HEK293 (cell line): ENCODE measurements around the gene CCNDBP1.

ENCODE experiments used
- GLI4 ChIP-seq: fragments of 450-650 bp; formaldehyde crosslinking; IDR thresholded peaks from 2 replicates; pipeline ENCODE4 v1.5.1; 2016; ENCODE audit warnings: missing biosample characterization, missing genetic modification characterization
- GLIS1 ChIP-seq: fragments of 450-650 bp; formaldehyde crosslinking; IDR thresholded peaks from 2 replicates; pipeline ENCODE4 v1.5.1; 2016; ENCODE audit warnings: missing biosample characterization, missing genetic modification characterization
- GLIS2 ChIP-seq: fragments of 450-650 bp; formaldehyde crosslinking; IDR thresholded peaks from 2 replicates; pipeline ENCODE4 v1.5.1; 2016; ENCODE audit warnings: missing biosample characterization, missing genetic modification characterization
- KLF1 ChIP-seq: fragments of 450-650 bp; formaldehyde crosslinking; IDR thresholded peaks from 2 replicates; pipeline ENCODE4 v1.5.1; 2016; ENCODE audit warnings: missing biosample characterization, missing genetic modification characterization
- KLF7 ChIP-seq: fragments of 450-650 bp; formaldehyde crosslinking; IDR thresholded peaks from 2 replicates; pipeline ENCODE4 v1.5.1; 2016; ENCODE audit warnings: missing biosample characterization, missing genetic modification characterization, borderline replicate concordance
- KLF8 ChIP-seq: fragments of 450-650 bp; formaldehyde crosslinking; IDR thresholded peaks from 2 replicates; pipeline ENCODE4 v1.5.1; 2016; ENCODE audit warnings: missing biosample characterization, missing genetic modification characterization
- KLF9 ChIP-seq: fragments of 450-650 bp; formaldehyde crosslinking; IDR thresholded peaks from 2 replicates; pipeline ENCODE4 v1.5.1; 2016; ENCODE audit warnings: missing biosample characterization, missing genetic modification characterization, low read depth
- OVOL3 ChIP-seq: fragments of 450-650 bp; formaldehyde crosslinking; IDR thresholded peaks from 2 replicates; pipeline ENCODE4 v1.5.1; 2016; ENCODE audit warnings: missing biosample characterization, missing genetic modification characterization
- PATZ1 ChIP-seq: fragments of 450-650 bp; formaldehyde crosslinking; IDR thresholded peaks from 2 replicates; pipeline ENCODE4 v1.5.1; 2016; ENCODE audit warnings: missing biosample characterization, missing genetic modification characterization
- PRDM10 ChIP-seq: fragments of 450-650 bp; formaldehyde crosslinking; IDR thresholded peaks from 2 replicates; pipeline ENCODE4 v1.5.1; 2016; ENCODE audit warnings: missing biosample characterization, missing genetic modification characterization
- ZBTB17 ChIP-seq: fragments of 450-650 bp; formaldehyde crosslinking; IDR thresholded peaks from 2 replicates; pipeline ENCODE4 v1.5.1; 2016; ENCODE audit warnings: missing biosample characterization, missing genetic modification characterization
- ZBTB8A ChIP-seq: fragments of 450-650 bp; formaldehyde crosslinking; IDR thresholded peaks from 2 replicates; pipeline ENCODE4 v1.5.1; 2016; ENCODE audit warnings: missing biosample characterization, missing genetic modification characterization
- ZFP37 ChIP-seq: fragments of 450-650 bp; formaldehyde crosslinking; IDR thresholded peaks from 2 replicates; pipeline ENCODE4 v1.5.1; 2016; ENCODE audit warnings: missing biosample characterization, missing genetic modification characterization
- ZNF223 ChIP-seq: fragments of 450-650 bp; formaldehyde crosslinking; IDR thresholded peaks from 2 replicates; pipeline ENCODE4 v1.5.1; 2016; ENCODE audit warnings: missing biosample characterization, missing genetic modification characterization
- ZNF48 ChIP-seq: fragments of 450-650 bp; formaldehyde crosslinking; IDR thresholded peaks from 2 replicates; pipeline ENCODE4 v1.5.1; 2016; ENCODE audit warnings: missing biosample characterization, missing genetic modification characterization
- ZNF600 ChIP-seq: fragments of 450-650 bp; formaldehyde crosslinking; IDR thresholded peaks from 2 replicates; pipeline ENCODE4 v1.5.1; 2016; ENCODE audit warnings: missing biosample characterization, missing genetic modification characterization
- ZNF658 ChIP-seq: fragments of 450-650 bp; formaldehyde crosslinking; IDR thresholded peaks from 2 replicates; pipeline ENCODE4; 2016; ENCODE audit warnings: missing biosample characterization, missing genetic modification characterization
- ZNF660 ChIP-seq: fragments of 450-650 bp; IDR thresholded peaks from 2 replicates; pipeline ENCODE4 v1.5.1; 2018; ENCODE audit warnings: missing biosample characterization, mild to moderate bottlenecking, missing genetic modification characterization
- ZNF664 ChIP-seq: fragments of 450-650 bp; formaldehyde crosslinking; IDR thresholded peaks from 2 replicates; pipeline ENCODE4 v1.5.1; 2016; ENCODE audit warnings: missing biosample characterization, missing genetic modification characterization
- ZNF76 ChIP-seq: fragments of 450-650 bp; formaldehyde crosslinking; IDR thresholded peaks from 2 replicates; pipeline ENCODE4; 2016; ENCODE audit warnings: low read depth, missing biosample characterization, missing genetic modification characterization, borderline replicate concordance
- ZNF777 ChIP-seq: fragments of 450-650 bp; formaldehyde crosslinking; IDR thresholded peaks from 2 replicates; pipeline ENCODE4 v1.5.1; 2017; ENCODE audit warnings: missing biosample characterization, missing genetic modification characterization, borderline replicate concordance
- ZNF843 ChIP-seq: fragments of 450-650 bp; formaldehyde crosslinking; IDR thresholded peaks from 2 replicates; pipeline ENCODE4 v1.5.1; 2016; ENCODE audit warnings: missing biosample characterization, missing genetic modification characterization
- ZSCAN5A ChIP-seq: fragments of 450-650 bp; formaldehyde crosslinking; IDR thresholded peaks from 2 replicates; pipeline ENCODE4 v1.5.1; 2016; ENCODE audit warnings: missing biosample characterization, missing genetic modification characterization
- ZXDB ChIP-seq: fragments of 450-650 bp; formaldehyde crosslinking; IDR thresholded peaks from 2 replicates; pipeline ENCODE4 v1.5.1; 2016; ENCODE audit warnings: missing biosample characterization, missing genetic modification characterization
- TF ChIP-seq, protein P1 (sequence below): fragments of 450-650 bp; formaldehyde crosslinking; conservative IDR thresholded peaks from 2 replicates; pipeline ENCODE4 v1.5.1; 2016; ENCODE audit warnings: low read depth, missing biosample characterization, missing genetic modification characterization

CCNDBP1 gene

DNA sequence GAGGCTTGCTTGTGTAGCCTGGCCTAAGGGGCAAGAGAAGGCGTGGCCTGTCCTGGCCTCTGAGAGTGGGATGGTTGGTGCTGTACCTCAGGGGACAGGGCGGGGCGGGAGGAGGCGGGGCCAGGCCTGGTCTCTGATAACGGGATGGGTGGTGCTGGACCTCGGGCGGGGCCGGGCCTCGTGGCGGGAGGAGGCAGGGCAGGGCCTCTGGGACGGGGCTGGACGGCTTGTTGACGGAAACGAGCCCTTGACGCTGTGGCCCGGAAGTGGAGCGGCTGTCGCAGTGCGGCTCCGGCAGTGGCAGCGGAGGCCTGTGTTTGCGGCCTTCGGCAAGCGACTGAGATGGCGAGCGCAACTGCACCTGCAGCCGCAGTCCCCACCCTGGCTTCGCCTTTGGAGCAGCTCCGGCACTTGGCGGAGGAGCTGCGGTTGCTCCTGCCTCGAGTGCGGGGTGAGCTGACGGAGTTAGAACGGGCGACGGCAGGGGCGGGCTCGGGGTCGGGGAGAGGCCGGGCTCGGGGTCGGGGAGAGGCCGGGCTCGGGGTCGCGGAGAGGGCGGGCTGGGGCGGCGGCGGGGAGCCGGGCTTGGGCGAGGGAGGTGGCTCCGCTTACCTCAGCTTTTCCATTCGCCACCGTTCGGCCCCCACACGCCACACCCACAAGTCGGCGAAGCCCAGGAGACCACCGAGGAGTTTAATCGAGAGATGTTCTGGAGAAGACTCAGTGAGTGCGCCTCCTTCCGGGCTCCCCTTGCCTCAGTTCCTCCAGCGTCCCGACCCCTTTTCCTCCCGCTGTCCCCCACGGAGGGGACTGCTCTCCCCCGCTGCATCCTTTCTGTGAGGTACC is at the start of gene CCNDBP1 (continued):
- 0 out of 2 replicates have a peak, but pooled peaks have one; percentile 35 for TF ChIP-seq OVOL3 (tag by site-specific recombination)
- peak; percentile 63 for TF ChIP-seq ZNF600 (tag by site-specific recombination)
- TF ChIP-seq ZNF843 (tag by site-specific recombination), result peak; percentile 57; the same call in 1 of the 2 replicates
- TF ChIP-seq GLIS2 (tag by site-specific recombination), result peak; percentile 89
- peak; percentile 67; the same call in 1 of the 2 replicates for TF ChIP-seq KLF8 (tag by site-specific recombination)
- TF ChIP-seq GLI4 (tag by site-specific recombination), result no peak
- TF ChIP-seq ZNF777 (tag by site-specific recombination), result no peak
- no peak for TF ChIP-seq ZNF664 (tag by site-specific recombination)
- TF ChIP-seq GLIS1 (tag by site-specific recombination), result peak; percentile 45; the same call in 1 of the 2 replicates
- TF ChIP-seq, protein P1, sequence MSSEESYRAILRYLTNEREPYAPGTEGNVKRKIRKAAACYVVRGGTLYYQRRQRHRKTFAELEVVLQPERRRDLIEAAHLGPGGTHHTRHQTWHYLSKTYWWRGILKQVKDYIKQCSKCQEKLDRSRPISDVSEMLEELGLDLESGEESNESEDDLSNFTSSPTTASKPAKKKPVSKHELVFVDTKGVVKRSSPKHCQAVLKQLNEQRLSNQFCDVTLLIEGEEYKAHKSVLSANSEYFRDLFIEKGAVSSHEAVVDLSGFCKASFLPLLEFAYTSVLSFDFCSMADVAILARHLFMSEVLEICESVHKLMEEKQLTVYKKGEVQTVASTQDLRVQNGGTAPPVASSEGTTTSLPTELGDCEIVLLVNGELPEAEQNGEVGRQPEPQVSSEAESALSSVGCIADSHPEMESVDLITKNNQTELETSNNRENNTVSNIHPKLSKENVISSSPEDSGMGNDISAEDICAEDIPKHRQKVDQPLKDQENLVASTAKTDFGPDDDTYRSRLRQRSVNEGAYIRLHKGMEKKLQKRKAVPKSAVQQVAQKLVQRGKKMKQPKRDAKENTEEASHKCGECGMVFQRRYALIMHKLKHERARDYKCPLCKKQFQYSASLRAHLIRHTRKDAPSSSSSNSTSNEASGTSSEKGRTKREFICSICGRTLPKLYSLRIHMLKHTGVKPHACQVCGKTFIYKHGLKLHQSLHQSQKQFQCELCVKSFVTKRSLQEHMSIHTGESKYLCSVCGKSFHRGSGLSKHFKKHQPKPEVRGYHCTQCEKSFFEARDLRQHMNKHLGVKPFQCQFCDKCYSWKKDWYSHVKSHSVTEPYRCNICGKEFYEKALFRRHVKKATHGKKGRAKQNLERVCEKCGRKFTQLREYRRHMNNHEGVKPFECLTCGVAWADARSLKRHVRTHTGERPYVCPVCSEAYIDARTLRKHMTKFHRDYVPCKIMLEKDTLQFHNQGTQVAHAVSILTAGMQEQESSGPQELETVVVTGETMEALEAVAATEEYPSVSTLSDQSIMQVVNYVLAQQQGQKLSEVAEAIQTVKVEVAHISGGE (tag by site-specific recombination), result peak; percentile 93
- no peak for TF ChIP-seq ZNF658 (tag by site-specific recombination)
- peak; percentile 60; the same call in 1 of the 2 replicates for TF ChIP-seq ZFP37
- no peak for TF ChIP-seq ZNF48 (tag by site-specific recombination)
- peak; percentile 87 for TF ChIP-seq ZXDB (tag by site-specific recombination)
- TF ChIP-seq KLF7 (tag by site-specific recombination), result peak; percentile 93
- TF ChIP-seq ZNF223 (tag by site-specific recombination), result no peak
- TF ChIP-seq ZNF660 (tag by site-specific recombination), result peak; percentile 31; the same call in 1 of the 2 replicates
- TF ChIP-seq KLF9 (tag by site-specific recombination), result peak; percentile 89
- TF ChIP-seq ZSCAN5A, result peak; percentile 25; the same call in 1 of the 2 replicates
- peak; percentile 69; the same call in 1 of the 2 replicates for TF ChIP-seq ZNF76
- TF ChIP-seq ZBTB17, result peak; percentile 63; the same call in 1 of the 2 replicates
- peak; percentile 31; the same call in 1 of the 2 replicates for TF ChIP-seq PRDM10 (tag by site-specific recombination)
- TF ChIP-seq KLF1, result peak; percentile 97
- peak; percentile 30; the same call in 1 of the 2 replicates for TF ChIP-seq ZBTB8A
- peak; percentile 79 for TF ChIP-seq PATZ1 (tag by site-specific recombination)
